ENCODE results near the gene CD52. TPM values are rescaled to one million over a fixed set of nuclear protein-coding genes. Genes with fewer than 3 reads are reported as not detected.

Gene CD52
- polyA plus RNA-seq, 1 experiment, result not detected

- no peak for DNase-seq (ENCODE audit: low read depth, low spot score)
- Histone ChIP-seq H3K27me3 (ENCODE audit: control insufficient read depth, insufficient read depth, low read length) (peaks cover 26% of the 10 kb centered on the region), H3K27ac (ENCODE audit: low read depth, low read length) (no peak overlapping the region), H3K4me3 (ENCODE audit: low read depth, low read length) (no peak overlapping the region), H3K9me3 (ENCODE audit: control insufficient read depth, insufficient read depth, low read length) (no peaks in the 10 kb centered on the region)
- TF ChIP-seq CTCF (IDR thresholded peaks at IDR 0.05; ENCODE audit: low read depth, low read length), result no peak
- ChIA-PET CTCF (no interaction called here), POLR2A (no interaction called here)
Measured at GRCh38 chr1:26368006-26368405, 50.2 kb downstream of the CD52 start.

GRCh38 chr1:26368486-26368885, 50.7 kb downstream of the CD52 start:
- H3K9me3 ChIP-seq (ENCODE audit: control insufficient read depth, insufficient read depth, low read length), result no peaks in the 10 kb centered on the region
- no peak overlapping the region for H3K4me3 ChIP-seq (ENCODE audit: low read depth, low read length)
- CTCF ChIA-PET, result no interaction called here
- TF ChIP-seq CTCF (IDR thresholded peaks at IDR 0.05; ENCODE audit: low read depth, low read length), result no peak
- H3K27me3 ChIP-seq (ENCODE audit: control insufficient read depth, insufficient read depth, low read length), result peaks cover 22% of the 10 kb centered on the region
- POLR2A ChIA-PET, result no interaction called here
- H3K27ac ChIP-seq (ENCODE audit: low read depth, low read length), result no peak overlapping the region
- DNase-seq (ENCODE audit: low read depth, low spot score), result no peak

Other genes starting within 250 kb of the CD52 start
- gene PDIK1L, start 206.1 kb upstream of the CD52 start, polyA plus RNA-seq (2011; rRNA removed), result 2.9 and 3.0 TPM in 2 replicates
- gene FAM110D, start 158.9 kb upstream of the CD52 start, polyA plus RNA-seq (2011; rRNA removed), result not detected in 2 replicates
- gene C1orf232, start 149.0 kb upstream of the CD52 start, polyA plus RNA-seq (2011; rRNA removed), result not detected in 2 replicates
- 19.7 and 28.6 TPM in 2 replicates for gene ZNF593, start 148.1 kb upstream of the CD52 start, polyA plus RNA-seq (2011; rRNA removed)
- not detected in 2 replicates for gene ZNF593OS, start 146.1 kb upstream of the CD52 start, polyA plus RNA-seq (2011; rRNA removed)
- 0.05 TPM in 1 of 2 replicates, not detected in the other for gene CNKSR1, start 140.5 kb upstream of the CD52 start, polyA plus RNA-seq (2011; rRNA removed)
- gene CATSPER4, start 127.4 kb upstream of the CD52 start, polyA plus RNA-seq (2011; rRNA removed), result not detected in 2 replicates
- 5.7 and 5.8 TPM in 2 replicates for gene CEP85, start 83.8 kb upstream of the CD52 start, polyA plus RNA-seq (2011; rRNA removed)
- 307 and 326 TPM in 2 replicates for gene SH3BGRL3, start 37.9 kb upstream of the CD52 start, polyA plus RNA-seq (2011; rRNA removed)
- 6.1 and 7.0 TPM in 2 replicates for gene UBXN11, start 11.3 kb upstream of the CD52 start, polyA plus RNA-seq (2011; rRNA removed)
- gene CRYBG2, start 36.2 kb downstream of the CD52 start, polyA plus RNA-seq (2011; rRNA removed), result not detected in 2 replicates
- not detected in 2 replicates for gene ZNF683, start 54.8 kb downstream of the CD52 start, polyA plus RNA-seq (2011; rRNA removed)
- gene LIN28A, start 92.9 kb downstream of the CD52 start, polyA plus RNA-seq (2011; rRNA removed), result not detected in 2 replicates
- gene DHDDS, start 114.4 kb downstream of the CD52 start, polyA plus RNA-seq (2011; rRNA removed), result 45.0 and 51.7 TPM in 2 replicates
- gene HMGN2, start 154.5 kb downstream of the CD52 start, polyA plus RNA-seq (2011; rRNA removed), result 276 and 278 TPM in 2 replicates
- gene RPS6KA1, start 211.8 kb downstream of the CD52 start, polyA plus RNA-seq (2011; rRNA removed), result 2.8 and 3.4 TPM in 2 replicates

Data from AG04450 (cell line).